DND-41 (cell line): ENCODE measurements around the gene CD177.

Source experiments
- ATAC-seq: fragments of 200-7000 bp; cut with Tn5 transposase; 3 replicates; pipeline ENCODE4 v1.9.1; 2021; ENCODE audit warnings: low read depth; ENCODE audit not compliant: insufficient read depth
- DNase-seq: peaks from one replicate; pipeline ENCODE4 v3.0.0-alpha.2; 2020
- H2AFZ ChIP-seq: 2 replicates; pipeline ENCODE4 v1.6.0; 2012; ENCODE audit warnings: low read depth, low read length
- H3K27ac ChIP-seq: 2 replicates; pipeline ENCODE4 v1.5.1; 2012; ENCODE audit warnings: low read length, inconsistent platforms
- H3K27me3 ChIP-seq: fragments of 200-600 bp; sonication (generic); 2 replicates; pipeline ENCODE4 v1.6.0; 2012; ENCODE audit warnings: low read length, mild to moderate bottlenecking, inconsistent platforms; ENCODE audit not compliant: insufficient read depth, poor library complexity
- H3K36me3 ChIP-seq: 2 replicates; pipeline ENCODE4 v1.5.1; 2012; ENCODE audit warnings: low read length, inconsistent platforms; ENCODE audit not compliant: insufficient read depth
- H3K4me1 ChIP-seq: 2 replicates; pipeline ENCODE4 v1.5.1; 2012; ENCODE audit warnings: mild to moderate bottlenecking, low read length; ENCODE audit not compliant: insufficient read depth
- H3K4me2 ChIP-seq: 2 replicates; pipeline ENCODE4 v1.6.0; 2012; ENCODE audit warnings: mild to moderate bottlenecking, moderate library complexity, low read length, inconsistent platforms; ENCODE audit not compliant: insufficient read depth
- H3K4me3 ChIP-seq, 2 experiments: fragments of 200-600 bp in 1 of 2; shearing (Covaris generic) in 1 of 2; 2 replicates each; pipeline ENCODE4 v1.5.1; 2012 to 2016; ENCODE audit warnings: inconsistent platforms in 2 of 2, low read length in 2 of 2, mild to moderate bottlenecking in 2 of 2, low read depth in 1 of 2, moderate library complexity in 1 of 2
- H3K79me2 ChIP-seq: 2 replicates; pipeline ENCODE4 v1.6.0; 2012; ENCODE audit warnings: low read length, inconsistent platforms; ENCODE audit not compliant: insufficient read depth
- H3K9ac ChIP-seq: 2 replicates; pipeline ENCODE4 v1.6.0; 2012; ENCODE audit warnings: low read depth, mild to moderate bottlenecking, inconsistent platforms, low read length, moderate library complexity
- H3K9me3 ChIP-seq: 2 replicates; pipeline ENCODE4 v1.5.1; 2012; ENCODE audit warnings: low read length, moderate library complexity, mild to moderate bottlenecking, inconsistent platforms; ENCODE audit not compliant: insufficient read depth, severe bottlenecking
- H4K20me1 ChIP-seq: 2 replicates; pipeline ENCODE4 v1.6.0; 2012; ENCODE audit warnings: low read length; ENCODE audit not compliant: insufficient read depth
- CTCF ChIP-seq: IDR thresholded peaks from 2 replicates; pipeline ENCODE4 v1.5.1; 2012; ENCODE audit warnings: borderline replicate concordance, low read length, moderate library complexity, mild to moderate bottlenecking; ENCODE audit not compliant: poor library complexity, severe bottlenecking; ENCODE audit errors: extremely low read depth
- EZH2 ChIP-seq: IDR thresholded peaks from 3 replicates; pipeline ENCODE4 v1.6.1; 2012; ENCODE audit warnings: borderline replicate concordance, low read depth, mild to moderate bottlenecking, moderate library complexity, low read length, inconsistent platforms; ENCODE audit not compliant: severe bottlenecking

Gene CD177

GRCh38 chr19:43316591-43317319 is 36.7 kb upstream of the CD177 start:
- H3K4me1 ChIP-seq = no peaks in the 10 kb centered on the region
- no peaks in the 10 kb centered on the region for H3K9me3 ChIP-seq
- H3K4me3 ChIP-seq = no peak overlapping the region
- peaks cover 4% of the 10 kb centered on the region for H3K27me3 ChIP-seq
- H2AFZ ChIP-seq = no peak overlapping the region
- no peak overlapping the region for H3K4me2 ChIP-seq
- H3K27ac ChIP-seq = no peak overlapping the region
- TF ChIP-seq EZH2 (no peak), CTCF (peak; percentile 44)
- H3K79me2 ChIP-seq = no peaks in the 10 kb centered on the region
- H3K36me3 ChIP-seq = no peaks in the 10 kb centered on the region
- no peak overlapping the region for H3K9ac ChIP-seq
- H4K20me1 ChIP-seq = no peaks in the 10 kb centered on the region
- DNase-seq = no peak
- ATAC-seq = no peak

GRCh38 chr19:43318203-43318602 is 35.3 kb upstream of the CD177 start:
- Histone ChIP-seq H4K20me1 (no peaks in the 10 kb centered on the region), H3K9ac (no peak overlapping the region), H3K36me3 (no peaks in the 10 kb centered on the region), H2AFZ (no peak overlapping the region), H3K9me3 (no peaks in the 10 kb centered on the region), H3K27me3 (peaks cover 4% of the 10 kb centered on the region), H3K79me2 (no peaks in the 10 kb centered on the region), H3K4me3 (no peak overlapping the region), H3K4me1 (no peaks in the 10 kb centered on the region), H3K27ac (no peak overlapping the region), H3K4me2 (no peak overlapping the region)
- ATAC-seq (no peak), DNase-seq (no peak)
- TF ChIP-seq CTCF (no peak), EZH2 (no peak)

- no peaks in the 10 kb centered on the region for H3K4me1 ChIP-seq
- DNase-seq (no peak), ATAC-seq (no peak)
- H3K9ac ChIP-seq = no peak overlapping the region
- no peaks in the 10 kb centered on the region for H3K79me2 ChIP-seq
- TF ChIP-seq CTCF (no peak), EZH2 (no peak)
- no peaks in the 10 kb centered on the region for H4K20me1 ChIP-seq
- H3K9me3 ChIP-seq = no peaks in the 10 kb centered on the region
- no peak overlapping the region for H3K4me2 ChIP-seq
- H3K4me3 ChIP-seq = no peak overlapping the region
- no peak overlapping the region for H2AFZ ChIP-seq
- H3K27ac ChIP-seq = no peak overlapping the region
- no peaks in the 10 kb centered on the region for H3K27me3 ChIP-seq
- H3K36me3 ChIP-seq = no peaks in the 10 kb centered on the region
Observed at GRCh38 chr19:43318796-43319314, 34.6 kb upstream of the CD177 start.
